Activated CD4-positive, CD25-positive, alpha-beta regulatory T cell (primary cell): Measurements from ENCODE around the gene ZNF430.
"Not testable (repeated sequence)": the region's sequence is repeated elsewhere in the genome, so short reads cannot be mapped to it uniquely, and the experiment has no call there.

Experiments used
- DNase-seq, 4 experiments: peaks; one replicate each; lab custom pipeline; 2025; lab: John Stamatoyannopoulos, UW

ZNF430 gene

DNA sequence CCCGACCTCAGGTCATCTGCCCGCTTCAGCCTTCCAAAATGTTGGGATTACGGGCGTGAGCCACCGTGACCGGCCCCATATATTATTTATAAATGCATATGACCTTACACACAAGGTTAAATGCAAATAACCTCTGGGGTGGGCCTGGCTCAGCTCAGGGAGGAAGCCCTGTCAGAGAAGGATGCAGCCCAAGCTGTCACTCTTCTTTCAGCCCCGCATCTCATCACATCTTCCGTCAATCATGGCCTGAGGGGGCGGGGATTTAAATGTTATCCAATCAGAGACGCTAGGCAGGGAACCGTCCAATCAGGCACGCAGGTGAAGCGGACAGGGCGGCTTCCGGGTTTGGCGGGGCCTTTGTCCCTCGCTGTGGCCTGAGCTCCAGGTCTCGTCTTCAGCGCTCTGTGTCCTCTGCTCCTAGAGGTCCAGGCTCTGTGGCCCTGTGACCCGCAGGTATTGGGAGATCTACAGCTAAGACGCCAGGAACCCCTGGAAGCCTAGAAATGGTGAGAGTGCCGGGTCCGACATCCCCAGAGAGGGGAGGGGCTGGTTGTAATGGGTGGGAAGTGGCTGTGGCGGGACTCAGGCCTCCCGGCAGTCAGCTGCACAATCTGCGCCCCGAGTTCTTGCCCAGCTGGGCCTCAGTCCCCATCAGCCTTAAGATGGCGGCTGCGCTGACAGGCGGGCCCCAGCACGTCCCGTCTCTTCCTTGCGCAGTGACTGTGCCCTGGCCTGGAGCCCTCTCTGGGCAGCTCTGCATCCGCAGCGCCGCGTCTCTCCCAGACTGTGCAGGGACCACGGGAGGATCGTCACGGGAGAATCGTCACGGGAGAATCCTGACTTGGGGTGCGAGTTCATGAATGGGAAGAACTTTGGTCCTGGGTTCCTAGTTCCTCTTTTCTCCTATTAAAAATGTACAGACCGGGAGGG, at the start of gene ZNF430:
Gene ZNF430 (plus strand): TSS at position 360 of the 930 bp plus-strand sequence. CDS start 144 bp downstream, at position 504.
- peak; percentile 71 to 85 (median 80) for DNase-seq

DNA sequence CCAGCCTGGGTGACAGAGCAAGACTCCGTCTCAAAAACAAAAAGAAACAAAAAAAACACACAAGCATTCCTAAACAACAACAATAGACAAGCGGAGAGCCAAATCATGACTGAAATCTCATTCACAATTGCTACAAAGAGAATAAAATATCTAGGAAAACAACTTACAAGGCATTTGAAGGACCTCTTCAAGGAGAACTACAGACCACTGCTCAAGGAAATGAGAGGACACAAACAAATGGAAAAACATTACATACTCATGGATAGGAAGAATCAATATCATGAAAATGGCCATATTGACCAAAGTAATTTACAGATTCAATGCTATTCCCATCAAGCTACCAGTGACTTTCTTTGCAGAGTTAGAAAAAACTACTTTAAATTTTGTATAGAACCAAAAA, 27.7 kb upstream of the ZNF430 start:
- DNase-seq: not testable (repeated sequence)

DNA sequence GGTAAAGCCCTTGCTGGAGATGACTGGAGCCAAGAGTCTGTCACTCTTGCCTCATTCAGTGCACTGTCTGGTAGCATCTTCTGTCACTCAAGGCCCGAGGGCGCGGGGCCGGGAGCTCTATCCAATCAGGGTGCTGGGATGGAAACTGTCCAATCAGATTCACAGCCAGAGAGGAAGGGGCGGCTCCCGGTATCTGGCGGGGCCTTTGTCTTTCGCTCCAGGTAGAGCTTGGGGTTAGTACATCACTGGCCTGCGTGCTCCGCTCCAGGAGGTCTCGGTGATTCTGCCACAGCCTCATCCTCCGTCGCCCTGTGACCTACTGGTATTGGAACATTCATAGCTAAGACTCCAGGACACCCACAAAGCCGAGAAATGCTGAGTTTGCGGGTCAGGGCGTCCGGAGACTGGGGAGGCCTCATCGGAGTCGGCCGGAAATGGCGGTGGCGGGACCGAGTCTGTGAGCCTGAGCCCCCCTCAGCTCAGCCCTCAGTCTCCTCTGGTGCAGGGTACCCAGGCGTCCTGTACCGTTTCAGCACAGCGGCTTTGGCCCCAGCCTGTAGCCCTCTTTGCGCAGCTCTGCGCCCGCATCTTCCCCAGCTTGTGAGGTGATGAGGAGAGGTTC, 20.6 kb upstream of the ZNF430 start:
- DNase-seq: peak; percentile 64 to 76 (median 68)

DNA sequence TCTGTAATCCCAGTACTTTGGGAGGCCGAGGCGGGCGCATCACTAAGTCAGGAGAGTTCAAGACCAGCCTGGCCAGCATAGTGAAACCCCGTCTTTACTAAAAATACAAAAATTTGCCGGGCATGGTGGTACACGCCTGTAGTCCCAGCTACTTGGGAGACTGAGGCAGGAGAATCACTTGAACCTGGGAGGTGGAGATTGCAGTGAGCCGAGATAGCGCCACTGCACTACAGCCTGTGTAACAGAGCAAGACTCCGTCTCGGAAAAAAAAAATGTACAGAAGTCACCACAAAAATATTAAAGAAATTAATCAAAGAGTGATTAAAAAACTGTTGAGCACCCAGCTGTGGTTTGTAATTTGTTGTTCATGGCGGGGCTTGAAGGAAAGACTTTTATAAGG, 781 bp downstream of the ZNF430 start:
- not testable (repeated sequence) for DNase-seq

GRCh38 chr19:21022996-21023395, 2.5 kb downstream of the ZNF430 start:
- DNase-seq: no peak

DNA sequence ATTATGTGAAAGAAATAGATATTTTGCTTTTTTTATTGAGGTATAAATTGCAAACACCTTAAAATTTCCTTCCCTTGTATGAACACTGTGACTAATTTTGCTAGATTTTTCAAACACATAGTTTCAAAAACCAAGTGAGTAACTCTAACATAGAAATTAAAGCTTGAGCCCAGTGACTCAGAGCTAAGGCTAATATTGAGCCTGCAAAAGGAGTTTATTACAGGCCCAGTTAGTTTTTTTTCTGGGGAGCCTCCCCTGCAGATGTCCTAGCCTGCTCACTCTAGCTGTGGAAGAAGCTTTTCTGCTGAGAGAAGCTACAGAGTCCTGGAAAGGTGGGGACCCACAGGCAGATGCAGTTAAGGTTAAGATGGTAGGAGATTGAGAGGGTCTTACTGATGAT, 3.4 kb downstream of the ZNF430 start:
- no peak for DNase-seq

- DNase-seq: no peak
Observed at GRCh38 chr19:21028969-21029268, 8.5 kb downstream of the ZNF430 start.

- no peak for DNase-seq
Observed at GRCh38 chr19:21045028-21045427, 24.6 kb downstream of the ZNF430 start.

GRCh38 chr19:21046489-21046888, 26.0 kb downstream of the ZNF430 start:
- DNase-seq: no peak

DNA sequence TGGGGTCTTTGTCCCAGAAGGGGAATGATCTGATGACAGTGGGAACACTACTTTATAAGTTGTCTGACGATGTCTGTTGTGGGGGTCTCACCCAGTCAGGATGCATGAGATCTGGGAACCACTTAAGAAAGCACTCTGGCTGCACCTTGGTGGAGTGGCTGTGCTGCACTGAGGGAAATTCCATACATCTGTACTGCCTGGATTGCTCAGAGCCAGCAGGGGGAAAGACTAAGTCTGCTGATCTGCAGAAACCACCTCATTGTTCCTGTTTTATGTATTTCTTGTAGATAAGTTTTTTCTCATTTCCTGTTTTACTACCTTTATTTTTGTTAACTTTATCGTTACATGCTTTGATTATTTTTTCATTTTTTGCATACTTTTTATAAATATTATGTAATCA, 27.3 kb downstream of the ZNF430 start:
- DNase-seq: no peak

DNA sequence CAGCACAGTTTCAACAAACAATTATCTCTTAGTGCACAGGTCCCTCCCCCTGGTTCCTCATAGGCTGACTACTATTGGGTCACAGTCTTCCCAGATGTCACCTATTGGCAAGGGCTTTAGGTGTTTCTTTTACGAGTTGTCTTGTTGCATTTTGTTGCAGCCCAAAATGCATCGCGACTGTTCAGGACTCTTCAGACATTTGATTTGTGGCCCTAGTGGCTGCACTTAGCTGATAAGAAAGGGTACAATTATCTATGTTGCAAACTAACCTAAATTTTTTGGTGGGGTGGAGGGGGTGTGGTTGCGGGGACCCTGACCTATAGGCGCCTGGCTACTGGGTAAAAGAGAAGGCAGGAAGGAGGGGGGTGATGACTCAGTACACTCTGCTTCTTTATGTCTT, 32.4 kb downstream of the ZNF430 start:
- DNase-seq: no peak

- DNase-seq: no peak
Observed at GRCh38 chr19:21065336-21065735, 44.9 kb downstream of the ZNF430 start.

DNA sequence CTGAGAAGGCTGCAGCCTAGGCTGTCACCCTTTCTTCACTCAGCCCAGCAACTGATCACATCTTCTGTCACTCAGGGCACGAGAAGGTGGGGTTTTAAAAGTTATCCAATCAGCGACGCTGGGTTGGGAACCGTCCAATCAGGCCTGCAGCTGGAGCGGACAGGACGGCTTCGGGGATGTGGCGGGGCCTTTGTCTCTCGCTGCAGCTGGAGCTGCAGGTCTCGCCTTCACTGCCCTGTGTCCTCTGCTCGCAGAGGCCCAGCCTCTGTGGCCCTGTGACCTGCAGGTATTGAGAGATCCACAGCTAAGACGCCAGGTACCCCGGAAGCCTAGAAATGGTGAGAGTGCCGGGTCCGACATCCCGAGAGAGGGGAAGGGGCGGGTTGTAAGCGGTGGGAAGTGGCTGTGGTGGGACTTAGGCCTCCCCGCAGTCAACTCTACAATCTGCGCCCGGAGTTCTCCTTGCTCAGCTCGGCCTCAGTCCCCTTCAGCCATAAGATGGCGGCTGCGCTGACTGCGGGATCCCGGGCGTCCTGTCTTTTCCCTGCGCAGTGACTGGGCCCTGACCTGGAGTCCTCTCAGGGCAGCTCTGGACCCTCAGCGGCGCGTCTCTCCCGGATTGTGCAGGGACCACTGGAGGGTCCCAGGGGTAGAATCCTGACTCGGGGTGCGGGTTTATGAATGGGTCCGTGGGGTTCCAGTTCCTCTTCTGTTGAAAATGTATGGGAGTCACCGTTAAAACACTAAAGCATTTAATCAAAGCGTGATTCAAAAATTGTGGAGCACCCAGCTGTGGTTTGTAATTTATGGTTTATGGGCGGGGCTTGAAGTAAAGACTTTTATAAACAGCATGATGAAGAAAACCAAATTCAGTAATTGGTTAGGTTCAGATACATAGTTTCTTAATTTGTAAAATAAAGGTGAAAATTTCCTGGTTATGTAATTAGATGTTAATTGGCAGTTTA, 61.8 kb downstream of the ZNF430 start, which contains the start of gene ZNF714:
Gene ZNF714 (plus strand): TSS at position 193 of the 965 bp plus-strand sequence. CDS start 16,066 bp downstream, outside the sequence.
- peak; percentile 48 to 72 (median 60) for DNase-seq

DNA sequence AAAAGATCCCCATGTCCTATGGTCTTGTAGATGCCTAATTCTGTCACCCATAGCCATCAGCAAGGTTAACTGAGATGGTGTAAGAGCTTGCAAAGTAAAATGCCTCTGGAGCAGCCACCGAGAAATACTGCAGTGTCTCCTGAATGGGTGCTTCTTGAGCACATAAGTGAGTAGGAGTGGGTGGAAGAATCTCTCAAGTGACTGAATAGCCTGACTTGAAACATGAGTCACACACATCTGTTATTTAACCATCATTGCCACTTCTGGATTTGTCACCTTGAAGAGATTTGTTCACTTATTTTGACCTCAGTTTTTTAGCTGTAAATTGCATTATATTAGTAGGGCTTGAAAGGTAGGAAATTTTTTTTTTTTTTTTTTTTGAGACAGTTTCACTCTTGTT, 63.9 kb downstream of the ZNF430 start:
- DNase-seq: no peak

GRCh38 chr19:21087871-21088270, 67.4 kb downstream of the ZNF430 start:
- DNase-seq: no peak

- DNase-seq: no peak
Observed at GRCh38 chr19:21092109-21092508, 71.7 kb downstream of the ZNF430 start.

GRCh38 chr19:21094347-21095025, 74.0 kb downstream of the ZNF430 start:
- DNase-seq: no peak

DNA sequence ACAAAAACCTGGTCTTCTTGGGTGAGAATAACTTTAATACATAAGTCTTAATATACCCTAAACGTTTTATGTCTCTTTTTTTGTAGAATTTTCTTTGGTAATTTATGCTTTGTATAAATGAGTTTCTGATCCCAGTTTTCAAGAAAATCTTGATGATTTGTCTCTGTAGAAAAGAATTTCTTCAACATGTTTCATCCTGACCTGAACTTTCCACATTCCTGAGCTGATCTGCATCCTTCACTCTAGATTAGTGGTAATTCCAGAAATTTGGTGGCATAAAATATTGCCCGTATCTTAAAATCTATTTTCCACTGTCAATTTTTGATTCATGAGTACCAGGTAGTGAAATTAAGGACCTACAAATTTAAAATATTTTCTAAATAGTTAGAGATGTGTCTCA, 77.8 kb downstream of the ZNF430 start:
- DNase-seq: no peak

- DNase-seq: no peak
Observed at GRCh38 chr19:21101521-21102242, 81.2 kb downstream of the ZNF430 start.

DNA sequence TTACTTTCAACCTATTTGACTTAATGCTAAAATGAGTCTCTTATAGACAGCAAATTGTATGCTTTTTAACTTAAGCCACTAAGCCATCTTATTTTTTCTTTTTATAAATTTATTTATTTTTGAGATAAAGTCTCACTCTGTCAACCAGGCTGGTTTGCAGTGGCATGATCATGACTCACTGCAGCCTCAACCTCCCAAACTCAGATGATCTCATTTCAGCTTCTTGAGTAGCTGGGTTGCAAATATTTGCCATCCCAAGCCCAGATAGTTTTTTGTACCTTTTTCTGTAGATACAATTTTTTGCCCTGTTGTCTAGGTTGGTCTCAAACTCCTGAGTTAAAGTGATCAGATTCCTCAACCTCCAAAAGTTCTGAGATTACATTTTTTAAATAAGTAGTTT, 88.7 kb downstream of the ZNF430 start:
- DNase-seq: no peak
